AG08395 (cell line): Measurements from ENCODE around the gene ATG101.
"Not testable (repeated sequence)": the region's sequence is repeated elsewhere in the genome, so short reads cannot be mapped to it uniquely, and the experiment has no call there.

Experiments
- DNase-seq: peaks from one replicate; pipeline ENCODE4 v3.0.0; 2012; ENCODE audit warnings: mixed read lengths, low spot score

The ATG101 gene

DNA sequence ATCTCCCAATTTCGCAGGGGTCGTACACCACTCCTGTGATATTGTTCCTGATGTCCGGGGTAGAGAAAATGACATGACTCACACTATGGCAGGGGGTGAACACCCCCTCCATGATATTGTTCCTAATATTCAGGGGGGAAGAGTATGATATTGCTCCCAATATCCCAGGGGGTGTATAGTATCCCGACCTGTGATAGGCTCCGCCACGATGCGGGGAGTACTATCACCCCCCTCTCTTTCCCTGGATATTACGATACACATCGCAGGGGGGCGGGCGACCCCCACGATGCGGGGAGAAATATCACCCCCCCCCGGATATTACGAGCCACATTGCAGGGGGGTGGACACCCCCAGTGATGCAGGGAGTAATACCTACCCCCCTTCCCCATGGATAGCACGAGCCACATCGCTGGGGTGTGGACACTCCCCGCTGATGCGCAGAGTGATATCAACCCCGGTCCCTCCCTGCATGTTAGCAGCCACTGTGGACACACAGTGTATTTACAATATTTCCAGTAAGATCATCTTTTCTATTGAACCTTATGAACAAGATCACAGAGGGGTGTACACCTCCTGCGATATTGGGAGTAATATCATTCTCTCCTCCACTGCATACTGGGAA lies 27.4 kb downstream of the ATG101 start:
- DNase-seq: no peak

DNA sequence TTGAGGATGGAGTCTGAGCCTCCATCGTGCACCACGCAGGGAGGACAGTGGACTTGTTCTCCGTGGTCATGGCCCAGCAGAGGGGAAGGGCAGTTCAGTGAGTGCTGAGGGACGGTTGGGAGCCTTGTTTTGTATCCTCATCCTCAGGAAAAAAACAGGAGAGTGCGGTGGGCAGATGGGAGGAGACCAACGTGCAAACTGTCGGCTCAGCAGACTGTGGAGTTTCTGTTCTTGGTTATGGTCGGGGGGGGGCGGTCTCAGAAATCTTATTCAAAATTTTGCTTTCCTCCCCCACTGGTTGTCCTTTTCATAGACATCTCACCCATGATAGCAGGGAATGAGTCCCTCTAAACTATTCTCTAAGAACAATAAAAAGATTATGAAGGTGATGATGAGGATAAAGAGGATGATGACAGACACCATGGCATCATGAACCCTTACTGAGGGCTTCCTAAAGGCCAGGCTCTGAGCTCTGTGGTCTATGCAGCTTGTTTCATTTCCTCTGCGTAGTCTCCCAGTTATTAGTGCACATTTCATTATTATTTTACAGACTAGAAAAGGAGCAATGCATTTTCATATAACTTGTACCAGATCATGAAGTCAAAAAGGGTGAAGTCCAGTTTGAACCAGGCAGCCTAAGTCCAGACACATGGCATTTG lies 34.8 kb downstream of the ATG101 start:
- not testable (repeated sequence) for DNase-seq

DNA sequence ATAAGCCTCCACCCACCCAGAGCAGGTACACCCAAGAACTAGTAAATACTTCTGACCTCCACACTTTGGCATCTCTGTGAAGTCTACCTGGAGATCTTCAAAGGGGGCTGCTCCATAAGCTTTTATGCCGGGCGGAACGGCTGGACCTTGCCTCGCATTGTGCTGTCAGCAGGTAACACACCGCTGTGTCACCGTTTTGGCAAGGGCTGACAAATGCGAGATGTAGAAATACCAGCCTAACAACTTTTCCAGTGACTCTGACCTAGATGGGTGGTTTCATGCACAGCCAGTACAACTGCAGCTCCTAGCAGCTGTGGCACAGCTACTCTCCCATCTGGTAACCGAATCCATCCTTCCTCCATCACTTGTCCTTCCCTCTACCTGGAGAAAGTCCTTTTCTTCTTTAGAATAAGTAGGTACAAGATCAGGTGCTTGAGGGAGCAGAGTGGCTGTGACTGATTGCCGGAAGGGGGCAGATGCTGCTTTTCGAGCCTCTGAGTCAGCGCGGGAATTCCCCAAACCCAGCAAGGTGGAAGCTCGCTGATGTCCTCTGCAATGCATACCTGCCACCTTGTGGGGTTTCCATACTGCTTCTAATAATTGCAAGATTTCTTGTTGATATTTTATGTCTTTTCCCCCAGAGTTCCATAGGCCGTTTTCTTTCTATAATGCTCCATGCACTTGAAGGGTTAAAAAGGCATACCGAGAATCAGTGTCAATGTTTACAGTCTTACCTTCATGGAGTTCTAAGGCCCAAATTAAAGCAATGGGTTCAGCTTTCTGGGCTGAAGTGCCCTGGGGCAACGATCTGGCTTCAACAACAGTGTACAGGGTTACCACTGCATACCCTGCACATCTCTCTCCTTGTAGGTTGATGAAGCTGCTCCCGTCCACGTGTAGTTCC lies 46.7 kb downstream of the ATG101 start:
- not testable (repeated sequence) for DNase-seq

DNA sequence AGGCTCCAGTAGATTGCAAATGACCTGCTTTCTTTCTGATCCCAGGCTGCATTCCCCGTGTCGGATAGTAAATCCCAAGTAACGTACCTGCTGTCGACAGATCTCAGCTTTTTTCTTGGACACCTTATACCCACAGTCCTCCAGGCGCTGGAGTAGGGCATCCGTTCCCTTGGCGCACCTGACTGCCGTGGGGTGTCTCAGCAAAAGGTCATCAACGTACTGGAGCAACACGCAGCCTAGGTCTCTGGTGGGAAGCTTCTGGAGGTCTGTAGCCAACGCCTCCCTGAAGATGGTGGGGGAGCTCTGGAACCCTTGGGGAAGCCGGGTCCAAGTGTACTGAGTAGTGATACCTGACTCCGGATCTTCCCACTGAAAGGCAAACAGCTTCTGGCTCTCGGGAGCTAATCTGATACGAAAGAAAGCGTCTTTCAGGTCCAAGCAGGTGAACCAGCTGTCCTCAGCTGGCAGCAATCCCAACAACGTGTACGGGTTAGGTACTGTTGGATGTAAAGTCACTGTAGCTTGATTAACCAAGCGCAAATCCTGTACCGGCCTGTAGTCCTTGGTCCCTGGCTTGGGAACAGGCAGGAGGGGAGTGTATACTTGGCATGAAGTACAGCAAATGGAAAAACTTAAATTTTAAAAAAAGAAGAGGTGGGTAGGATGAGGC lies 48.2 kb downstream of the ATG101 start:
- DNase-seq: not testable (repeated sequence)

DNA sequence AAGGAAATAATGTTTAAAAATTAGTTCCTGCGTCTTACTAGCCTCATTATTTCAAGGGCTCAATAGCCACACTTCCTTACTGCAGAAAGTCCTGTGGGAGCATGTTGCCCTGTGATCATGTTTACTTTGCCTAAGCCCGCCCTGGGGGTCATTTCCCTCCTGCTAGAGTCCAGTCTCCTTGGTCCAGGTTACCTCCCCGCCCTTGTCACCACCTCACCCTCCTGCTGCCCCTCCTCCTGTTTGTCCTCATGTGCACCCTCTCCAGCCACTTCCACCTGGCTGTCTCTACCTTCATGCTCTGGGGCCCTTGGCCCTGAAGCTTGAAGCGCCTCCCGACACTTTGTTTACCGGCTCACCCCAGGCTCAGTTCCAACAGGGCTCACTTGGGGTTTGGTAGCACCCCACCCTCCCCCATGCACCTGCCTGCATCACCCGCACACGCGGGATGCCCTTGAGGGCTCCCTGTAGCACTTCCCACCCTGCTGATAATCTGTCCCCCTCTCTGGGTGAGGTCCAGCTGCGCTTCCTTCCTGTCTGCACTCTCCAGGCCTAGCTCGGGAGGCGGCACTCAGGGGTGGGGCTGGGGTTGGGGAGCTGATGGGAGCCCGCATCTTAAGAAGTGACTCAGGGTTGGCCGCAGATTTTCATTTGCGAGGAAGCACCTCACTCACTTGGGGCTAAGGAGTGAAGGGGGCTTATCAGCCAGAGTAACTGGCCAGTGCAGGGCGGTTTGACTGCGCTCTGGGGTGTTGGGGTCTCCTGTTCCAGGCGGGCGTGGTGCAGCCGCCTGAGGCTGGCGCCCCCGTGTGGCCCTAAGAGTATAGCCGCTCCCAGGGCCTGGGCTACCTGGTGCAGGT lies 49.8 kb downstream of the ATG101 start:
- DNase-seq: peak; percentile 27

DNA sequence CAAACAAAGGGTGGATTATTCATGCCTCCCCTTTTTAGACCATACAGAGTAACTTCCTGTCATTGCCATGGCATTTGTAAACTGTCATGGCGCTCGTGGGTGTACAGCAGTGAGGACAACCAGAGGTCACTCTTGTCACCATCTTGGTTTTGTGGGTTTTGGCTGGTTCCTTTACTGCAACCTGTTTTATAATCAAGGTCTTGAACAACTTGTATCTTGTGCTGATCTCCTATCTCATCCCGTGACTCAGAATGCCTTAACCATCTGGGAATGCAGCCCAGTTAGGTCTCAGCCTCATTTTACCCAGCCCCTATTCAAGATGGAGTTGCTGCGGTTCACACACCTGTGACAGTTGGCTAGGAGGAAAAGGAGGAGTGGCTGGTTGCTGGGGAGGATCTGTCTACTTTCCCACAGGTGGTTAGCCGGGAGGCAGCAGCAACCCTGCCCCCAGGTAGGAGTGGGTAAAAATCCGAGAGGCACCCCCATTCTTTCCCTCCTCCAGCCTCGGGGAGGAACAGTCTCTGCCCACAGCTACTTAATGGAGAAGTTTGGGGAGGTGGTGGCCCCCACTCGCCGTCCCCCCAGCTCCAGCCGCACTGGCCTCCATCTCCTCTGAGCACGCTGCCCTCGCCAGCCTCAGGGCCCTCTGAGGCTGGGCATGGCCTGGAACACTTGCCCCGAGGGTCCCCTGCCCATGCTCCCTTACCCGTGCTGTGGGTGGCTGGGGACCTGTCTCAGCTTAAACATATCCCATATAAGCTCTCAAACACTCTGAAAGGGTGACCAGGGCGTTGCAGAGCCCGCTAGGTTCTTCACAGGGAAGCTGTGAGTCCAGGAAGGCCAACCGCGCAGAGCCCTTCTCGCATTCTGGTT lies 51.4 kb downstream of the ATG101 start:
- peak; percentile 1 for DNase-seq

DNA sequence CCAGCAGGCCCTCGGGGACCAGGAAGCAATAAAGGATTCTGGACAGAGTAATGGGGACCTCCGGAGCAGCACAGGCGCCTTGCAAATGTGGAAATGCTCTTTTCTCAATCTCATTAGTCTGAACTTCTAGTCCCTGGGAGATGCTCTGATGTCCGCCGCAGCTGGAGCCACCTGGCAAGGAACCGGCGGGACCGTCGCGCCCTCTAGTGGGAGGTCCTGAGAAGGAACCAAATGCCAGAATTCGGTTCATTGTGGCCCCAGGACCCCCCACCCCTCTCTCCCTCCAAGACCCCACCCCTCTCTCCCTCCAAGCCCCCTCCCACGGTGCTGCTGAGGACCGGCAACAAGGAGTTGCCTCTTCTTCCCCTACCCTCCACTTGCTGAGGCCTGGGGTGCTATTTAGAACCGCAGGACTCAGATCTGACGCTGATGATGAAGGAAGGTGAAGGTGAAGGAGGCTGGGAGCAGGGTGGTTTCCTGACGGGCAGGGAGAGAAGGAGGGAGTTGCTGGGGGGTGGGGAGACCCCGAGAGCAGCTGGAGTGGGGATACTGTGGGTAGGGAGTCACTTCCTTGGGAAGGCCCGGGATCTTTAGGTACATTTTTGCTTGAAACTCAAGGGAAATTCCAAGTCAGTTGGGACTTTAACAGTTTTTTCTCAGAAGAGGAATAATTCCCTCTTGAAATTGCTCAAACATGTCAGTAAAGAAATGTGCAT lies 52.2 kb downstream of the ATG101 start:
- DNase-seq: peak; percentile 76

DNA sequence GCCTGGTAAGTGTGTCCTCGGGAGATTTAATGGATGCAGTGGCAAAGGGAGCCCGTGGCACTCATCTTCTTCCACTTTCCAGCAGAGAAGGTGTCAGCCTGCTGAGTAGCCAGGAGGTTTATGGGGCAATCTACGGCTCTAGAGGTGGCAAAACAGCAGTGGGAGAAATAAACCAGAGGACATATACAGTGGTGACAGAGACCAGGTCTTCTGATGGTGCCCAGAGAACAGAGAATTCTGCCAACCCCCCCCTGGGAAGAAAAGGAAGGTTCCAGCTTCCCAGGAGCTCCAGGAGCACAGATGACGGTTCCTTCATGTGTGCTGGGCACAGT lies 52.7 kb downstream of the ATG101 start:
- no peak for DNase-seq

DNA sequence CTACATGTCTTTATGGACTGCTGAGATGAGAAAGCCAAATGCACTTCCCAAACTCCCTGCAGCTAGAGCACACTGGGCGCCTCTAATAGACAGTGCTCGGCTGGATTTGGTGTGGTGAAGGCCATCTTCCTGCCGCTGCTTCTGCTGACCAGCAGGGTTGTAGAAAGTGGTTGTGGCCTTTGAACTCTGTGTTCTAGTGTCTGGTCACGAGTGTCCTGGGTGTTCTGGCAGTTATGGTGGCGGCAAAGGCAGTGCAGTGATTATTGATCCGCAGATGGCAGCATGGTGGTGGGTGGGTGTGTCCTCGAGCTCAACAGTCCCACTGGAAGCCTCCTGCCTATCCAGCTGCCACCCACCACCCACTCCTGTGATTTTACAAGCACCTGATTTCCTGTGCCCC lies 53.1 kb downstream of the ATG101 start:
- no peak for DNase-seq

DNA sequence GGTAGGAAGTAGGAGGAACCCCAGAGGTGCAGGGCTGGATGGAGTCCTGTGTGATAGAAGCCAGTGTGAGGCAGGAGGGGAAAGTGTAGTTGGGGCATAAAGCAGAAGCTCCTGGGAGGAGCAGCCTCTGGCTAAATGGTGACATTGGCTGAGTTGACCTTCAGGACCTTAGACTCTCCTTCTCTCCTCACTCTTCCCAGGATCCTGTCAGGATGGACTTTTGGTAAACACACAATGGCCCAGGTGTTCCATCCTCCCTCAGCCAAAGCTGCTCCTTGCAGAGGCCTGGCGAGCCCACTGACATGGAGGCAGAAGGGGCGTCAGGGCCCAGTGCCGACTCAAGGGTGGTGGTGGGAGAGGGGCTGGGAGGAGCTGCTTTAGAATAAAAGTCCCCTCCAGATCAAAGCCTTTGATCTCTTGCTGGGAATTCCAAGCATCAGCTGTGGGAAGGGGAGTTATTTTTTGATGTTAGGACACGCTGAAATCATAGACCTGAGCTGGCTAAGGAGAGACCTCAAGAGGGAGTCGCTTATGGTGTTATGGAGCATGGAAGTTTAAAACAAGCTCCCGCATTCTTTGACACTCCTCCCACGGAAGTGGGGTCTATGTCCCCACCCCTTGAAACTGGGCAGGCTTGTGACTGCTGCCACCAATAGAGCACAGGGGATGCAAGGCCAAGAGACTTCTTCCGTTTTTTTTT lies 53.9 kb downstream of the ATG101 start:
- DNase-seq: no peak

DNA sequence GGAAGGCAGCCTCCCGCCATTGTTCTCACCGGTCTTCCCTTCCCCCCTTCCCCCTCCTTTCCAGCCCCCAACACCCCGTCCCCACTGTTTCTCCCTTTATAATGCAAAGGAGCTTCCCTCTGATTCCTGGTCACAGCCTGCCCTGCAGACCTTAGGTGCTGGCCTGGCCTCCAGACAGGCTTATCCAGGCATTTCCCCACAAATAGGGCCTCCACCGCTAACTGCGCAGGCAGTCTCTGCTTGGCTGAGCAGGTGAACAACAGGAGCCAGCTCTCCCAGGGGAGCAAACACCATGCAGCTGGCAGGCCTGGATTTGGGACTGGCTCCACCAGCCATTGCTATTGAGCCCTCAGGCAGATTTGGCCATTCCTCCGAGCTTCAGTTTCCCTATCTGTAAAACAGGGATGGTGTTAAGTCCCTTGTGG lies 55.7 kb downstream of the ATG101 start:
- no peak for DNase-seq

DNA sequence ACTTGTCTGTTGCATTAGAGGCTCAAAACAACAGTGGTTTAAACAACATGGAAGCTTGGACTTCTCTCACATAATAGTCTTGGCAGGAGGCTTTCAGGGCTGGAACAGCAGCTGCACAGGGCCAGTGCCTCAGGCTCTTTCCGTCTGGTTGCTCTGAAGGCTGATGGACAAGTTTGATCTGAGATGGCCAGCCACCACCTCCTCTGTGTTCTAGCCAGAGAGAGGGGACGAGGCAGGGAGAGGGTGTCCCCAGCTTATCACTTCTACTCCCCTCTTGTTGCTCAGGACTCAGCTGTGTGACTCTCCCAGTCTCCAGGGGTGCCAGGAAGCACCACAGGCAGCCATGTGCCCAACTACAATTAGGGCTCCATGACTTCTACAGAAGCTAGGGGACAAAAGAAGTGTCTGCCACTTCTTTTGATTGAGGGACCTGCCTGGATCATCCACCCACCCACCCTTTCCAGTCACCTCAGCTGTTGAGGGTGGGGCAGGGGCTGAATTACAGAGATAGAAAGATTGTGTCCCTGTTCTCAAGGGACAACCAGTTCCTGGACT lies 56.3 kb downstream of the ATG101 start:
- no peak for DNase-seq
